ENCODE results near the gene HBQ1. TPM values are rescaled to one million over a fixed set of nuclear protein-coding genes. Genes with fewer than 3 reads are reported as not detected.

HBQ1 gene
- total RNA-seq, 1 donor from 2014 or later: 2.7 TPM

GRCh38 chr16:181565-182021 lies 1.3 kb downstream of the HBQ1 start:
- Histone ChIP-seq H3K79me2 (ENCODE audit: insufficient read depth, low read length) (no peaks in the 10 kb centered on the region), H3K4me1 (ENCODE audit: insufficient read depth, low read length) (peaks cover 10% of the 10 kb centered on the region), H3K36me3 (ENCODE audit: insufficient read depth, low read length) (peaks cover 2% of the 10 kb centered on the region), H2AFZ (ENCODE audit: low read depth, low read length) (no peak overlapping the region), H3K9me3 (ENCODE audit: insufficient read depth, low read depth, low read length) (no peaks in the 10 kb centered on the region), H3K4me3 (ENCODE audit: insufficient read depth, low read depth, low read length) (no peak overlapping the region), H3K9ac (ENCODE audit: low read length) (no peak overlapping the region), H3K27me3 (ENCODE audit: insufficient read depth, low read length) (peaks cover 25% of the 10 kb centered on the region), H3K27ac (ENCODE audit: low read depth, low read length) (no peak overlapping the region), H3K4me2 (ENCODE audit: low read length) (peak overlapping the region; percentile 79), H4K20me1 (ENCODE audit: insufficient read depth, low read length) (peaks cover 42% of the 10 kb centered on the region)
- Mint-ChIP-seq H3K36me3 (ENCODE audit: low read depth, unreplicated experiment) (peaks cover 2% of the 10 kb centered on the region), H3K27ac (ENCODE audit: unreplicated experiment) (no peak overlapping the region), H3K4me1 (ENCODE audit: low read depth, unreplicated experiment) (no peaks in the 10 kb centered on the region), H3K27me3 (ENCODE audit: low read depth, unreplicated experiment) (peaks cover 19% of the 10 kb centered on the region), H3K4me3 (ENCODE audit: unreplicated experiment) (no peak overlapping the region), H3K9me3 (ENCODE audit: unreplicated experiment) (no peaks in the 10 kb centered on the region)
- peak; percentile 12 for DNase-seq (ENCODE audit: low read depth)
- TF ChIP-seq EZH2 (IDR thresholded peaks at IDR 0.05; ENCODE audit: insufficient read depth, low read length): no peak
- TF ChIP-seq, protein P1, sequence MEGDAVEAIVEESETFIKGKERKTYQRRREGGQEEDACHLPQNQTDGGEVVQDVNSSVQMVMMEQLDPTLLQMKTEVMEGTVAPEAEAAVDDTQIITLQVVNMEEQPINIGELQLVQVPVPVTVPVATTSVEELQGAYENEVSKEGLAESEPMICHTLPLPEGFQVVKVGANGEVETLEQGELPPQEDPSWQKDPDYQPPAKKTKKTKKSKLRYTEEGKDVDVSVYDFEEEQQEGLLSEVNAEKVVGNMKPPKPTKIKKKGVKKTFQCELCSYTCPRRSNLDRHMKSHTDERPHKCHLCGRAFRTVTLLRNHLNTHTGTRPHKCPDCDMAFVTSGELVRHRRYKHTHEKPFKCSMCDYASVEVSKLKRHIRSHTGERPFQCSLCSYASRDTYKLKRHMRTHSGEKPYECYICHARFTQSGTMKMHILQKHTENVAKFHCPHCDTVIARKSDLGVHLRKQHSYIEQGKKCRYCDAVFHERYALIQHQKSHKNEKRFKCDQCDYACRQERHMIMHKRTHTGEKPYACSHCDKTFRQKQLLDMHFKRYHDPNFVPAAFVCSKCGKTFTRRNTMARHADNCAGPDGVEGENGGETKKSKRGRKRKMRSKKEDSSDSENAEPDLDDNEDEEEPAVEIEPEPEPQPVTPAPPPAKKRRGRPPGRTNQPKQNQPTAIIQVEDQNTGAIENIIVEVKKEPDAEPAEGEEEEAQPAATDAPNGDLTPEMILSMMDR (IDR thresholded peaks at IDR 0.05; ENCODE audit: insufficient read depth, low read depth, low read length): peak; percentile 63
- FAIRE-seq: no peak

DNA sequence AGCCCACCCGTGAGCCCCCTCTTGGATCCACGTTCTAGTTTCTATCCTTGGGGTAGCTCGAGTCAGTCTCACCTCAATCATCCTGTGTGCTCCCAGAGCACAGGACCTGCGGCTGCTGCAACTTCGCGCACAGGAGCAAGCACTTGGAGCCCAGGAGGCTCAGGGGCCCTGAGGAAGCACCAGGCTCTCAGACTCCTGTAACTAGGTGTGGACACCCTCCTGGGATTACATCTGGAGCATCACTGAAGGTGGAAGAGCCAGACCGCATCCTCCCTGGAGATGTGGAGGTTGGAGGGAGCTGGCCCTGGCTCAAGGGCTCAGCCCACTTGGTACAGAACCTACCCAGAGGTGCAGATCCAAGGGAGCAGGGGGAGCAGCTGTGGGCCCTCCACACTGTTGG lies 2.7 kb downstream of the HBQ1 start:
- H3K4me1 ChIP-seq (ENCODE audit: insufficient read depth, low read length): peaks cover 10% of the 10 kb centered on the region
- no peak overlapping the region for H3K4me3 Mint-ChIP-seq (ENCODE audit: unreplicated experiment)
- H3K27me3 ChIP-seq (ENCODE audit: insufficient read depth, low read length): peaks cover 15% of the 10 kb centered on the region
- peaks cover 12% of the 10 kb centered on the region for H3K27me3 Mint-ChIP-seq (ENCODE audit: low read depth, unreplicated experiment)
- H2AFZ ChIP-seq (ENCODE audit: low read depth, low read length): no peak overlapping the region
- H3K9me3 Mint-ChIP-seq (ENCODE audit: unreplicated experiment): no peaks in the 10 kb centered on the region
- no peaks in the 10 kb centered on the region for H3K4me1 Mint-ChIP-seq (ENCODE audit: low read depth, unreplicated experiment)
- DNase-seq (ENCODE audit: low read depth) (no peak), FAIRE-seq (no peak)
- H3K36me3 ChIP-seq (ENCODE audit: insufficient read depth, low read length): peaks cover 9% of the 10 kb centered on the region
- no peak overlapping the region for H3K4me3 ChIP-seq (ENCODE audit: insufficient read depth, low read depth, low read length)
- no peaks in the 10 kb centered on the region for H3K9me3 ChIP-seq (ENCODE audit: insufficient read depth, low read depth, low read length)
- no peak overlapping the region for H3K4me2 ChIP-seq (ENCODE audit: low read length)
- no peaks in the 10 kb centered on the region for H3K79me2 ChIP-seq (ENCODE audit: insufficient read depth, low read length)
- TF ChIP-seq, protein P1 (IDR thresholded peaks at IDR 0.05; ENCODE audit: insufficient read depth, low read depth, low read length): no peak
- no peak for TF ChIP-seq EZH2 (IDR thresholded peaks at IDR 0.05; ENCODE audit: insufficient read depth, low read length)
- no peak overlapping the region for H3K27ac ChIP-seq (ENCODE audit: low read depth, low read length)
- H3K27ac Mint-ChIP-seq (ENCODE audit: unreplicated experiment): no peak overlapping the region
- H3K9ac ChIP-seq (ENCODE audit: low read length): no peak overlapping the region
- peaks cover 2% of the 10 kb centered on the region for H3K36me3 Mint-ChIP-seq (ENCODE audit: low read depth, unreplicated experiment)
- H4K20me1 ChIP-seq (ENCODE audit: insufficient read depth, low read length): peaks cover 42% of the 10 kb centered on the region

DNA sequence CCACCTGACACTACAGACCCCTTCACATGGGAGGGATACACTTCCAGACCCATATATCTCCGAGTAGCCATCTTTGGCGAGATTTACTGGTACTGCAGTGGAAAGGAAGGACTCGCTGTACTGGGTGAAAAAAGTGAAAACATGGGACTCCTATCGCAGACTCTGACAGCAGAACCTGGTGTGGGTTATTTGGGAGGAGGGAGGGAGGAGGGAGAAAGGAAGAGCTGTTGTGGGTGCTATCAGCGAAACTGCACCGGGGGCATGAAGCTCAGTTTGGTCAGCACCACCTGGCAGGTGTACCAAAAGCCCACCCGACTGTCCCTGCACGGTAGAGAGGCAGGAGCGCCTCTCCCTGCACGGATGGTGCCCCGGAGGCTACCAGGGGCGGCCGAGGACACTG lies 5.0 kb downstream of the HBQ1 start:
- H3K9me3 ChIP-seq (ENCODE audit: insufficient read depth, low read depth, low read length): no peaks in the 10 kb centered on the region
- H3K4me3 ChIP-seq (ENCODE audit: insufficient read depth, low read depth, low read length): no peak overlapping the region
- DNase-seq (ENCODE audit: low read depth): no peak
- H3K4me1 ChIP-seq (ENCODE audit: insufficient read depth, low read length): peaks cover 10% of the 10 kb centered on the region
- H3K79me2 ChIP-seq (ENCODE audit: insufficient read depth, low read length): no peaks in the 10 kb centered on the region
- no peaks in the 10 kb centered on the region for H3K27me3 ChIP-seq (ENCODE audit: insufficient read depth, low read length)
- H3K4me1 Mint-ChIP-seq (ENCODE audit: low read depth, unreplicated experiment): no peaks in the 10 kb centered on the region
- no peak overlapping the region for H3K4me3 Mint-ChIP-seq (ENCODE audit: unreplicated experiment)
- no peak for FAIRE-seq
- H4K20me1 ChIP-seq (ENCODE audit: insufficient read depth, low read length): peaks cover 58% of the 10 kb centered on the region
- H3K27ac Mint-ChIP-seq (ENCODE audit: unreplicated experiment): no peak overlapping the region
- TF ChIP-seq, protein P1 (IDR thresholded peaks at IDR 0.05; ENCODE audit: insufficient read depth, low read depth, low read length): no peak
- TF ChIP-seq EZH2 (IDR thresholded peaks at IDR 0.05; ENCODE audit: insufficient read depth, low read length): no peak
- H3K36me3 ChIP-seq (ENCODE audit: insufficient read depth, low read length): peaks cover 22% of the 10 kb centered on the region
- no peak overlapping the region for H3K4me2 ChIP-seq (ENCODE audit: low read length)
- no peaks in the 10 kb centered on the region for H3K9me3 Mint-ChIP-seq (ENCODE audit: unreplicated experiment)
- H3K27ac ChIP-seq (ENCODE audit: low read depth, low read length): no peak overlapping the region
- peaks cover 15% of the 10 kb centered on the region for H3K36me3 Mint-ChIP-seq (ENCODE audit: low read depth, unreplicated experiment)
- no peak overlapping the region for H2AFZ ChIP-seq (ENCODE audit: low read depth, low read length)
- no peaks in the 10 kb centered on the region for H3K27me3 Mint-ChIP-seq (ENCODE audit: low read depth, unreplicated experiment)
- H3K9ac ChIP-seq (ENCODE audit: low read length): no peak overlapping the region

Measured in astrocyte (in vitro differentiated cells and primary cell).